HepG2 (cell line): ENCODE measurements around the gene MYADML2. TPM values are rescaled to one million over a fixed set of nuclear protein-coding genes. Genes with fewer than 3 reads are reported as not detected.

Experiments used
- ATF5 ChIP-seq: sonication (generic); formaldehyde crosslinking; IDR thresholded peaks from 2 replicates; pipeline ENCODE4 v1.4.0; 2020; ENCODE audit warnings: mild to moderate bottlenecking, low read depth, missing genetic modification reagents
- BCL3 ChIP-seq: sonication (generic); formaldehyde crosslinking; IDR thresholded peaks from 2 replicates; pipeline ENCODE4 v1.5.1; 2020; ENCODE audit warnings: mild to moderate bottlenecking, missing genetic modification reagents, moderate library complexity
- E2F1 ChIP-seq: sonication (generic); formaldehyde crosslinking; IDR thresholded peaks from 2 replicates; pipeline ENCODE4 v1.5.0; 2020; ENCODE audit warnings: missing genetic modification reagents
- FOXA3 ChIP-seq: IDR thresholded peaks from 2 replicates; pipeline ENCODE4 v1.6.1; 2016; ENCODE audit warnings: missing genetic modification reagents, missing compliant biosample characterization
- TIGD3 ChIP-seq: sonication (generic); formaldehyde crosslinking; IDR thresholded peaks from 2 replicates; pipeline ENCODE4 v1.5.1; 2020; ENCODE audit warnings: mild to moderate bottlenecking, missing genetic modification reagents, borderline replicate concordance
- ZBTB34 ChIP-seq: sonication (generic); formaldehyde crosslinking; IDR thresholded peaks from 2 replicates; pipeline ENCODE4 v1.8.0; 2022; ENCODE audit warnings: mild to moderate bottlenecking, missing genetic modification reagents
- ZFP37 ChIP-seq: sonication (generic); formaldehyde crosslinking; IDR thresholded peaks from 2 replicates; pipeline ENCODE4 v1.4.0; 2020; ENCODE audit warnings: missing genetic modification reagents, borderline replicate concordance
- ZFX ChIP-seq: sonication (generic); formaldehyde crosslinking; IDR thresholded peaks from 2 replicates; pipeline ENCODE4 v1.4.0; 2020; ENCODE audit warnings: mild to moderate bottlenecking, low read depth, missing genetic modification reagents, moderate library complexity
- ZNF382 ChIP-seq: sonication (generic); formaldehyde crosslinking; IDR thresholded peaks from 2 replicates; pipeline ENCODE4 v1.5.0; 2020; ENCODE audit warnings: missing genetic modification reagents, mild to moderate bottlenecking, borderline replicate concordance
- polyA plus RNA-seq, 8 experiments: library from polyadenylated mRNA; depleted of rRNA in 3 of 8; stranded (reverse) in 7 of 8; unstranded in 1 of 8; fragments of >200 nt; fragmentation: Illumina TruSeq in 4 of 8; extraction: Trizol in 4 of 8; gene quantifications; 2 replicates each; pipeline versions ENCODE4 v1.2.1 to v1.2.3, GENCODE V29; 2011 to 2016; ENCODE audit warnings: low read depth in 4 of 8, missing spikeins in 1 of 8, mixed read lengths in 1 of 8; ENCODE audit not compliant: insufficient read depth in 1 of 8
- total RNA-seq, 5 experiments: library from RNA; depleted of rRNA; stranded (reverse); fragments of >200 nt; fragmentation: Illumina TruSeq; extraction: Trizol; gene quantifications; 2 replicates each; pipeline ENCODE4 v1.2.3, GENCODE V29; 2016; ENCODE audit warnings: low read depth in 1 of 5

Gene MYADML2
- total and polyA plus RNA-seq, 2 of the 13 experiments (the other 11 are each of a cell fraction or from before 2014, with no cell fraction given): not detected

- TF ChIP-seq BCL3 (CRISPR knock-in tag) (no peak), ZFX (CRISPR knock-in tag) (no peak), E2F1 (CRISPR knock-in tag) (no peak), ZBTB34 (CRISPR knock-in tag) (no peak), ZFP37 (CRISPR knock-in tag) (no peak), ATF5 (no peak), ZNF382 (CRISPR knock-in tag) (no peak), TIGD3 (CRISPR knock-in tag) (no peak), FOXA3 (no peak)
These were observed 3.5 kb upstream of the MYADML2 start (continued) for GRCh38 chr17:81950501-81950900.
